ENCODE measurements around the gene POU4F1.
A peak's percentile ranks its signal among the peaks of the same experiment; 100 is the strongest.

The POU4F1 gene

DNA sequence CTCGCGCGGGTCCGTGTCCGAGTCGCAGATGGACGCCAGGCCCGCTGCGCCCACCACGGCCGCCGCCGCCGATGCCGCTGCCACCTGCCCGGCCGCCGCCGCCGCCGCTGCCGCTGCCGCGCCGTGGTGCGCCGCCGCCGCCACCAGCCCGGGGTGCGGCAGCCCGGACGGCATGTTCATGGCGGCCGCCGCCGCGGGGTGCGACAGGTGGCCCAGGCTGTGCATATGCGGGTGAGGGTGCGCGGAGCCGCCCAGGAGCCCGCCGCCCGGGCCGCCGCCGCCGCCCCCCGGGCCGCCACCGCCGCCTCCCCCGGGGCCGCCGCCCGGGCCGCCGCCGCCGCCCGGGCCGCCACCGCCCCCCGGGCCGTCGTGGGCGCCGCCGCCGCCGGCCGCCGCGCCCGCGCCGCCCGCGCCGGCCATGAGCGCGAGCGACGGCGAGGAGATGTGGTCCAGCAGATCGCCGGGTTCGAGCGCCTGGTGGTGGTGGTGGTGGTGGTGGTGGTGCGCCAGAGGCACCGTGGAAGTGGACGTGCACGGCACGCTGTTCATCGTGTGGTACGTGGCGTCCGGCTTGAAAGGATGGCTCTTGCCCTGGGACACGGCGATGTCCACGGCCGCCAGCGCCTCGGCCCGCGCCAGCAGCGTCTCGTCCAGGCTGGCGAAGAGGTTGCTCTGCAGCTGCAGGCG is 1.3 kb downstream of the POU4F1 start:
- peak overlapping the region; percentile 54 for H3K4me3 ChIP-seq (ENCODE audit: low read length)
- peaks cover 15% of the 10 kb centered on the region for H3K4me1 ChIP-seq (ENCODE audit: insufficient read depth, low read length)
- H3K36me3 ChIP-seq (ENCODE audit: insufficient read depth, low read length) = no peaks in the 10 kb centered on the region
- peak overlapping the region; percentile 97 for H2AFZ ChIP-seq (ENCODE audit: low read depth, low read length)
- peaks cover 2% of the 10 kb centered on the region for H3K9me3 ChIP-seq (ENCODE audit: low read length)
- peaks cover 93% of the 10 kb centered on the region for H3K27me3 ChIP-seq (ENCODE audit: insufficient read depth, low read length)

GRCh38 chr13:78601124-78601873 is 2.1 kb downstream of the POU4F1 start:
- no peak overlapping the region for H2AFZ ChIP-seq (ENCODE audit: low read depth, low read length)
- H3K36me3 ChIP-seq (ENCODE audit: insufficient read depth, low read length) = no peaks in the 10 kb centered on the region
- peaks cover 93% of the 10 kb centered on the region for H3K27me3 ChIP-seq (ENCODE audit: insufficient read depth, low read length)
- no peaks in the 10 kb centered on the region for H3K9me3 ChIP-seq (ENCODE audit: low read length)
- H3K4me3 ChIP-seq (ENCODE audit: low read length) = peak overlapping the region; percentile 16
- peaks cover 22% of the 10 kb centered on the region for H3K4me1 ChIP-seq (ENCODE audit: insufficient read depth, low read length)

- Histone ChIP-seq H2AFZ (ENCODE audit: low read depth, low read length) (no peak overlapping the region), H3K4me3 (ENCODE audit: low read length) (no peak overlapping the region), H3K9me3 (ENCODE audit: low read length) (no peaks in the 10 kb centered on the region), H3K36me3 (ENCODE audit: insufficient read depth, low read length) (no peaks in the 10 kb centered on the region), H3K27me3 (ENCODE audit: insufficient read depth, low read length) (peaks cover 93% of the 10 kb centered on the region), H3K4me1 (ENCODE audit: insufficient read depth, low read length) (peaks cover 29% of the 10 kb centered on the region)
Measured at GRCh38 chr13:78600280-78600883, 3.0 kb downstream of the POU4F1 start.

GRCh38 chr13:78599645-78600279 is 3.6 kb downstream of the POU4F1 start:
- H3K4me3 ChIP-seq (ENCODE audit: low read length) = no peak overlapping the region
- H3K27me3 ChIP-seq (ENCODE audit: insufficient read depth, low read length) = peaks cover 93% of the 10 kb centered on the region
- H2AFZ ChIP-seq (ENCODE audit: low read depth, low read length) = no peak overlapping the region
- no peaks in the 10 kb centered on the region for H3K9me3 ChIP-seq (ENCODE audit: low read length)
- H3K36me3 ChIP-seq (ENCODE audit: insufficient read depth, low read length) = no peaks in the 10 kb centered on the region
- H3K4me1 ChIP-seq (ENCODE audit: insufficient read depth, low read length) = peaks cover 29% of the 10 kb centered on the region

DNA sequence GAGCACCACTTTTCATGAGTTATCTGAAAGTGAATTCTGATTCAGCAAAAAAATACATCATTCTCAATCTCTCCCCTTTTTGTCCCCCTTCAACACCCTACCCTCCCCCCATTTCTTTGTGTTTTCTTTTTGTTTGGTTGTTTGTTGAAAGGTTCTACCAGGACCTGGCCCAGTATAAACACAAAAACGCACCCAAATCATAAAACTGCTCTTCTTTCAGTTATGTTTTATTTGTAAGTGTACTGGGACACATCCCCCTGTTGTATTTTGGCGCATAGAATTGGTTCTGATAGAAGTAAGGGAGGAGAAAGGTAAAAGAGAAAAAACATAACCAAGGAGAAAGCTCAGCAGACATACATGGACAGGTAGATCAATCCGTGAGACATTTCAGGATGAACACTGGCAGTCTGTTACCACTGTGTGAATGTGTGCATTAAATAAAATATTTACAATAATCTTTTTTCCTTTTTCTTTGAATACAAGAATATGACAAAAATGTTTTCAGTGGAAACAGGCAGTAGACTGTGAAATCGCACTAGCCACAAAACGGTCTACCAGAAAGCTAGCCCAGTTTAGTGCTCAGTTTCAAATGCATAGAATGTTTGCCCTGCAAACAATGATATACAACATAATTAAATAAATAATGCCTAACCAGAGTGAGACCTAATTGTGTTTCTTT is 4.2 kb downstream of the POU4F1 start:
- peaks cover 31% of the 10 kb centered on the region for H3K4me1 ChIP-seq (ENCODE audit: insufficient read depth, low read length)
- no peak overlapping the region for H3K4me3 ChIP-seq (ENCODE audit: low read length)
- H3K27me3 ChIP-seq (ENCODE audit: insufficient read depth, low read length) = peaks cover 93% of the 10 kb centered on the region
- H2AFZ ChIP-seq (ENCODE audit: low read depth, low read length) = no peak overlapping the region
- no peaks in the 10 kb centered on the region for H3K36me3 ChIP-seq (ENCODE audit: insufficient read depth, low read length)
- H3K9me3 ChIP-seq (ENCODE audit: low read length) = no peaks in the 10 kb centered on the region

DNA sequence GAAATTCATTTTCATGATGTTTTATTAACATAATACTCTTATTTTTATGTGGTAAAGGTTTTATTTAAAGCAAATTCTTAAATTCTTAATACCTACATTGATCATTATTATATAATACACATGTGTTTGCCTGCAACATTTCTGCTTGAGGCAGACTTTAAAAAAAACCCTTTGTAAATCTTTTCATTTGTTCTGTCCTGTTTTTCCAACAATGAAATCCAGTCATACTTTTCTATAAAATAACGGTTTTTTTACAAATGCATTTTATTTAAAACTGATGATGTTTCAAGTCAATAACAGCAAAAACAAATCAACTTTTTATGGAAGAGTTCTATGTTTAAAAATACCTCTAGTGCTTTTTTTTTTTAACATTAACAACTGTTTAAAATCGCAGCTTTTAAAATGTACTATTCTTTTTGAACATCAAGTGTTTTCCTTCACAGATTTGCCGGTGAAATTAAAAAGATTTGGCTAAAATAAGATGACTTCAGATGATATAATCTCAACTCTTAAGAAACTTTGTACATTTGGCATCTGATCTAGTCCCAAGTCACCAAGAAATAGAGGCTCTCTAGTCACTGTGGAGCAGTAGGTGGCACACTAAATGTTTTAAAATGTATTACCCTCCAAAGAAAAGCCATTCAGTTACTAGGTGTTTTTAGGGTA is 5.1 kb downstream of the POU4F1 start:
- peaks cover 28% of the 10 kb centered on the region for H3K4me1 ChIP-seq (ENCODE audit: insufficient read depth, low read length)
- peaks cover 93% of the 10 kb centered on the region for H3K27me3 ChIP-seq (ENCODE audit: insufficient read depth, low read length)
- H3K9me3 ChIP-seq (ENCODE audit: low read length) = no peaks in the 10 kb centered on the region
- no peak overlapping the region for H3K4me3 ChIP-seq (ENCODE audit: low read length)
- H2AFZ ChIP-seq (ENCODE audit: low read depth, low read length) = no peak overlapping the region
- no peaks in the 10 kb centered on the region for H3K36me3 ChIP-seq (ENCODE audit: insufficient read depth, low read length)

GRCh38 chr13:78597602-78597932 is 5.8 kb downstream of the POU4F1 start:
- Histone ChIP-seq H3K4me1 (ENCODE audit: insufficient read depth, low read length) (peaks cover 23% of the 10 kb centered on the region), H3K27me3 (ENCODE audit: insufficient read depth, low read length) (peaks cover 94% of the 10 kb centered on the region), H2AFZ (ENCODE audit: low read depth, low read length) (no peak overlapping the region), H3K4me3 (ENCODE audit: low read length) (no peak overlapping the region), H3K36me3 (ENCODE audit: insufficient read depth, low read length) (no peaks in the 10 kb centered on the region), H3K9me3 (ENCODE audit: low read length) (no peaks in the 10 kb centered on the region)

- Histone ChIP-seq H3K9me3 (ENCODE audit: low read length) (no peaks in the 10 kb centered on the region), H3K4me3 (ENCODE audit: low read length) (peak overlapping the region; percentile 45)
Measured at GRCh38 chr13:78596736-78597601, 6.4 kb downstream of the POU4F1 start.

GRCh38 chr13:78596399-78596735 is 7.0 kb downstream of the POU4F1 start:
- Histone ChIP-seq H3K9me3 (ENCODE audit: low read length) (no peaks in the 10 kb centered on the region), H3K27me3 (ENCODE audit: insufficient read depth, low read length) (peaks cover 91% of the 10 kb centered on the region), H3K36me3 (ENCODE audit: insufficient read depth, low read length) (no peaks in the 10 kb centered on the region), H2AFZ (ENCODE audit: low read depth, low read length) (peak overlapping the region; percentile 60), H3K4me1 (ENCODE audit: insufficient read depth, low read length) (peaks cover 23% of the 10 kb centered on the region), H3K4me3 (ENCODE audit: low read length) (peak overlapping the region; percentile 45)

More at GRCh38 chr13:78596736-78597601, 6.4 kb downstream of the POU4F1 start:
- Histone ChIP-seq H2AFZ (ENCODE audit: low read depth, low read length) (peak overlapping the region; percentile 60), H3K27me3 (ENCODE audit: insufficient read depth, low read length) (peaks cover 95% of the 10 kb centered on the region), H3K4me1 (ENCODE audit: insufficient read depth, low read length) (peaks cover 23% of the 10 kb centered on the region), H3K36me3 (ENCODE audit: insufficient read depth, low read length) (no peaks in the 10 kb centered on the region)

- Histone ChIP-seq H3K9me3 (ENCODE audit: low read length) (no peaks in the 10 kb centered on the region), H3K4me3 (ENCODE audit: low read length) (peak overlapping the region; percentile 45), H2AFZ (ENCODE audit: low read depth, low read length) (no peak overlapping the region), H3K27me3 (ENCODE audit: insufficient read depth, low read length) (peaks cover 86% of the 10 kb centered on the region), H3K4me1 (ENCODE audit: insufficient read depth, low read length) (peaks cover 23% of the 10 kb centered on the region), H3K36me3 (ENCODE audit: insufficient read depth, low read length) (no peaks in the 10 kb centered on the region)
Measured at GRCh38 chr13:78595495-78596398, 7.6 kb downstream of the POU4F1 start.

- Histone ChIP-seq H3K27me3 (ENCODE audit: insufficient read depth, low read length) (peaks cover 80% of the 10 kb centered on the region), H3K36me3 (ENCODE audit: insufficient read depth, low read length) (no peaks in the 10 kb centered on the region)
Measured at GRCh38 chr13:78594456-78594975, 8.8 kb downstream of the POU4F1 start.

More at GRCh38 chr13:78594456-78594975, 8.8 kb downstream of the POU4F1 start:
- no peak overlapping the region for H3K4me3 ChIP-seq (ENCODE audit: low read length)
- H3K4me1 ChIP-seq (ENCODE audit: insufficient read depth, low read length) = peaks cover 23% of the 10 kb centered on the region
- no peaks in the 10 kb centered on the region for H3K9me3 ChIP-seq (ENCODE audit: low read length)
- no peak overlapping the region for H2AFZ ChIP-seq (ENCODE audit: low read depth, low read length)

All from neuron (in vitro differentiated cells).